ENCODE data around the gene TMPRSS11E.

DNA sequence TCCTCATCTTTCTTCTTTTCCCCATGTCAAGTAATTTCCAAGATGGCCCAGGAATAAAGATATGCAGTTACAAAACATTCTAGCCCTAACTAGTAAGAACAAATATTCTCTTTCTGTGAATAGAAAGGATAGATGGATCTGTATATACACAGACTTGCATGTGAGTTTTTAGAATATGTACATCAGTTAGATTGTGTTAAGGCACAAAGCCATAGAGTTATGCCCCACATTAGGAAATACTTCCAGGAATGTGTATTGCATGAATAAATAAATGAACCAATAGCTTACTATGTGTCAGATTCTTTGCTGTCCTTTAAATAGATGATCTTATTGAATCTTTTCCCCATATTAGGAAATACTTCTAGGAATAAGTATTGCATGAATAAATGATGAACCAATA, 46.0 kb upstream of the TMPRSS11E start:
- TF ChIP-seq POLR2A (IDR thresholded peaks at IDR 0.05; ENCODE audit: low read length) (no peak), GATA1 (IDR thresholded peaks at IDR 0.05; ENCODE audit: low read depth, low read length) (no peak)
